Parathyroid adenoma (tissue), 2 donors: ENCODE results near the gene PCBP3.

ENCODE experiments used
- H2AFZ ChIP-seq: fragments of 300-600 bp; sonication (generic); one replicate; pipeline ENCODE4 v1.7.0; 2017; ENCODE audit warnings: antibody characterized with exemption, mild to moderate bottlenecking
- H3K27ac ChIP-seq: fragments of 300-600 bp; sonication (generic); one replicate; pipeline ENCODE4 v1.7.0; 2017
- H3K27me3 ChIP-seq: fragments of 300-600 bp; sonication (generic); one replicate; pipeline ENCODE4 v1.7.0; 2017; ENCODE audit warnings: low read length; ENCODE audit not compliant: control insufficient read depth, insufficient read depth
- H3K36me3 ChIP-seq: fragments of 300-600 bp; sonication (generic); one replicate; pipeline ENCODE4 v1.7.0; 2017; ENCODE audit warnings: low read length; ENCODE audit not compliant: control insufficient read depth, insufficient read depth
- H3K4me1 ChIP-seq: fragments of 300-600 bp; sonication (generic); one replicate; pipeline ENCODE4 v1.7.0; 2017; ENCODE audit warnings: control low read depth
- H3K4me2 ChIP-seq: fragments of 300-600 bp; sonication (generic); one replicate; pipeline ENCODE4 v1.7.0; 2017; ENCODE audit warnings: low read length
- H3K4me3 ChIP-seq: fragments of 300-600 bp; sonication (generic); one replicate; pipeline ENCODE4 v1.7.0; 2017; ENCODE audit warnings: low read depth, low read length
- H3K79me2 ChIP-seq: fragments of 300-600 bp; sonication (generic); one replicate; pipeline ENCODE4 v1.7.0; 2017; ENCODE audit warnings: control low read depth
- H3K9ac ChIP-seq: fragments of 300-600 bp; sonication (generic); one replicate; pipeline ENCODE4 v1.7.0; 2017; ENCODE audit warnings: mild to moderate bottlenecking
- H3K9me3 ChIP-seq: fragments of 300-600 bp; sonication (generic); one replicate; pipeline ENCODE4 v1.7.0; 2017; ENCODE audit warnings: low read length; ENCODE audit not compliant: control insufficient read depth
- CTCF ChIP-seq: fragments of 300-600 bp; sonication (generic); IDR thresholded peaks from one replicate; pipeline ENCODE4 v1.7.0; 2017; ENCODE audit warnings: antibody characterized with exemption, mild to moderate bottlenecking
- donor health status: primary hyperparathyroidism.

Gene PCBP3

GRCh38 chr21:45788637-45789506 is 145.3 kb downstream of the PCBP3 start:
- no peak overlapping the region for H3K4me2 ChIP-seq
- H3K27ac ChIP-seq: no peak overlapping the region
- no peak overlapping the region for H3K9ac ChIP-seq
- no peaks in the 10 kb centered on the region for H3K4me1 ChIP-seq
- no peak for TF ChIP-seq CTCF
- H3K79me2 ChIP-seq: no peaks in the 10 kb centered on the region
- no peaks in the 10 kb centered on the region for H3K36me3 ChIP-seq
- no peaks in the 10 kb centered on the region for H3K27me3 ChIP-seq
- H3K4me3 ChIP-seq: no peak overlapping the region
- H2AFZ ChIP-seq: no peak overlapping the region
- no peaks in the 10 kb centered on the region for H3K9me3 ChIP-seq

DNA sequence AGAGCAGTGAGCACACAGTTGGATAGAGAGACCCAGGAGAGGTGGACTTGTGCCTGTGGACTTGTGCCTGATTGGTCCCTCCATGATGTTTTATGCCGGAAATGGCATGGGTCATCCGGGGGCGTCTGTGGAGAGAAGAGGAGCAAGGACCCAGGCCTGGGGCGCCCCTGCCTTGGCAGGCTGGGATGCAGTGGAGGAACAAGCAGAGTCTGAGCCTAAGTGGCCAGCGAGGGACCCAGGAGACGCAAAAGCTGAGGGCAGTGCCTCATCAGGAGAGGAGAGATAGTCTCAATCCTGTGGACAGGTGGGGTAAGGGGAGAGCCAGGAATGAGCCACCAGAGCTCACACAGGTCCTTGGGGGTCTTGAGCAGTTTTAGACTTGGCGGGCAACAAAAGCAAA is 146.9 kb downstream of the PCBP3 start:
- H3K4me2 ChIP-seq: no peak overlapping the region
- no peak overlapping the region for H3K4me3 ChIP-seq
- no peaks in the 10 kb centered on the region for H3K79me2 ChIP-seq
- H3K9ac ChIP-seq: no peak overlapping the region
- H3K27ac ChIP-seq: no peak overlapping the region
- H3K9me3 ChIP-seq: no peaks in the 10 kb centered on the region
- H2AFZ ChIP-seq: no peak overlapping the region
- H3K4me1 ChIP-seq: no peaks in the 10 kb centered on the region
- no peaks in the 10 kb centered on the region for H3K27me3 ChIP-seq
- TF ChIP-seq CTCF: no peak
- no peaks in the 10 kb centered on the region for H3K36me3 ChIP-seq

DNA sequence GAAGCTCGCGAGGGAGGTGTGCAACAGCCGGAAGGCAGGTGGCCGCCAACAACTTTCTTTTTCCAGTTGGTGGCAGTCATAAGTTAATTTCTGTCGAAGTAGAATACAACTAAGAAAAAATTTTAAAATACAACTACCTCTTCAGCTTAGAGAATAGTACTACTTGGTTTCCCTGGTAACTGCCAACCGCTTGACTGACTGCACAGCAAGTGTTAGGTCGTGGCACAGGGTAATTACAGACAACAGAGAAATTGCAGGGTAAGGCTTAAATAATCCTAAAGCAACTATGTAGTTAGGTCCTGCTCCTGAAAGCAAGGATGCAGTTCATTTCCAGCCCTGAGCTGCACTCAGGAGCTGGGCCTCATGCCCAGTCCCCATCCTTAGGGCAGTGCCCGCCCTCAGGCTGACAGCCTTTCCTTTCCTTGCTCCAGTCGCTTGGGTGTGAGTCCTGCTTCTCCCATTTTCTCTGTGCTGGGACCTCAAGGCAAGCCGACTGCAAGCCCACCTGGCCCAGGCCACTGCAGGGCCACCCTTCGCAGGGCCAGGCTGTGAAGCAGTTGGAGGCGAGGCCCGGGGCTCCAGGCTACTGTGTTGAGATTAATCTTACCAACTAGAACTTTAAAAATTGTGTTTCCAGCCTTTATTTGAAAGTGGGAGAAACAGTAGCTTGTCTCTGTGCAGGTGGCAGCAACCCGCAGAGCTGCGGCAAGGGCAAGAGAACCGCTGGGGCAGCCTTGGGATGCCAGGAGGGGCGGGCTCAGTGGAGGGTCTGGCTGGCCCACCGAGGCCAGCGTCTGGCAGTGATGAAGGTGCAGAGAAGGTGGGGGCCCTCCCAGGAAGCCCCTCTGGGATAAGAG is 148.3 kb downstream of the PCBP3 start:
- no peaks in the 10 kb centered on the region for H3K79me2 ChIP-seq
- H3K9me3 ChIP-seq: no peaks in the 10 kb centered on the region
- H2AFZ ChIP-seq: no peak overlapping the region
- H3K4me1 ChIP-seq: no peaks in the 10 kb centered on the region
- H3K27ac ChIP-seq: no peak overlapping the region
- TF ChIP-seq CTCF: no peak
- no peak overlapping the region for H3K4me2 ChIP-seq
- no peaks in the 10 kb centered on the region for H3K36me3 ChIP-seq
- no peak overlapping the region for H3K4me3 ChIP-seq
- no peak overlapping the region for H3K9ac ChIP-seq
- no peaks in the 10 kb centered on the region for H3K27me3 ChIP-seq

DNA sequence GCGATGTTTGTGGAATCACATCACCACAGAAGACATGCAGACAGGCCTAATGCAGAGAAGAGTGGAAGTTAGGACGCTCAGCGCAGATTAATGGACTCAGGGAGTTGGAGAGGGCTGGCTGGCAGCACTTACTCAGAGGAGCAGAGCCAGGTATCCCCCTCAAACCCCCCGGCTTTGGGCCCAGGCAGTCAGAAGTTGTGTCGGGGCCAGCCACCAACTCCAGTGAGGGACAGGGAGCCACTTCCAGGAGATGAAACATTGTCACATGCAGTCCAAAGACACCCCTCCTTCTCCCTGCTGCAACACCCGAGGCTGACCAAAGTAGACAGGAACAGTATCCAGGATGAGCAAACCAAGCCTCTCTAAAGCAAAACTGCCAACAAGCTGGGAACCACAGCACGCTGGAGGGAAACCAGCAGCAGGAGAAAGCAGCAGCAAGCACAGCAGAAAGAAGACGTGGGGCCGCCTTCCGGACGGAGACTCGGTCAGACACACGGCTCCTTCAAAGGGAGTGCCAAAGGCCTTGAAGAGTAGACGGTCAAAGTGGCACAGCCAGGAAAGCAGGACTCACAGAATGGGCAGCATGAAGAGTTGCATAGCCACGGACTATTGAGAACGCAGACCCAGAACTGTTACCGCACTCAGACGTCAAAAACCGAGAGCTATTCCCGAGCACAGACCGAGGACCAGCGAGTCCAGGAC is 149.3 kb downstream of the PCBP3 start:
- no peaks in the 10 kb centered on the region for H3K79me2 ChIP-seq
- no peak overlapping the region for H3K4me3 ChIP-seq
- no peak overlapping the region for H2AFZ ChIP-seq
- no peak overlapping the region for H3K27ac ChIP-seq
- H3K4me2 ChIP-seq: no peak overlapping the region
- H3K4me1 ChIP-seq: no peaks in the 10 kb centered on the region
- no peak for TF ChIP-seq CTCF
- no peaks in the 10 kb centered on the region for H3K27me3 ChIP-seq
- H3K9me3 ChIP-seq: no peaks in the 10 kb centered on the region
- H3K9ac ChIP-seq: no peak overlapping the region
- H3K36me3 ChIP-seq: no peaks in the 10 kb centered on the region
